Fibroblast of pulmonary artery (primary cell): Measurements from ENCODE around the gene APH1B.
A peak's percentile ranks its signal among the peaks of the same experiment; 100 is the strongest.

ENCODE experiments used
- DNase-seq: peaks from one replicate; pipeline ENCODE4 v3.0.0-alpha.2; 2010; ENCODE audit warnings: low read depth
- H3K4me3 ChIP-seq: replicated peaks from 2 replicates; pipeline ENCODE4 v1.5.1; 2011; ENCODE audit warnings: low read depth, mild to moderate bottlenecking, control low read depth, low read length, moderate library complexity
- CTCF ChIP-seq: IDR thresholded peaks from 2 replicates; pipeline ENCODE4 v1.5.1; 2011; ENCODE audit warnings: mild to moderate bottlenecking, control low read depth, low read length, inconsistent platforms; ENCODE audit errors: missing control alignments

Gene APH1B

GRCh38 chr15:63277038-63277892, at the start of gene APH1B:
TSS of gene APH1B (plus strand) at chr15:63277605. CDS start at chr15:63277624, 19 bp downstream.
- no peak for TF ChIP-seq CTCF
- DNase-seq, result peak; percentile 62
- H3K4me3 ChIP-seq, result peak within 1 kb of the TSS; percentile 80

GRCh38 chr15:63227689-63228088, 49.7 kb upstream of the APH1B start:
- no peak overlapping the region for H3K4me3 ChIP-seq
- TF ChIP-seq CTCF, result no peak
- DNase-seq, result no peak

GRCh38 chr15:63231206-63231605, 46.2 kb upstream of the APH1B start:
- DNase-seq, result no peak
- H3K4me3 ChIP-seq, result no peak overlapping the region
- TF ChIP-seq CTCF, result no peak

- TF ChIP-seq CTCF, result no peak
- peak; percentile 51 for DNase-seq
- no peak overlapping the region for H3K4me3 ChIP-seq
These were observed 45.7 kb upstream of the APH1B start for GRCh38 chr15:63231706-63232105.

- DNase-seq, result no peak
- no peak overlapping the region for H3K4me3 ChIP-seq
- TF ChIP-seq CTCF, result no peak
These were observed 45.0 kb upstream of the APH1B start for GRCh38 chr15:63232405-63232804.

GRCh38 chr15:63232943-63233342, 44.5 kb upstream of the APH1B start:
- TF ChIP-seq CTCF, result no peak
- H3K4me3 ChIP-seq, result no peak overlapping the region
- DNase-seq, result peak; percentile 61
